HL-60 (cell line): Measurements from ENCODE around the gene C5orf24.

Experiments
- REST ChIP-seq: IDR thresholded peaks from 2 replicates; pipeline ENCODE4 v1.6.1; 2012; ENCODE audit warnings: low read depth; ENCODE audit not compliant: insufficient replicate concordance
- TF ChIP-seq, protein P1 (sequence below): IDR thresholded peaks from one replicate; pipeline ENCODE4 v1.5.1; 2011; ENCODE audit warnings: low read length, control low read depth, inconsistent platforms; ENCODE audit not compliant: insufficient read depth

- TF ChIP-seq, protein P1, sequence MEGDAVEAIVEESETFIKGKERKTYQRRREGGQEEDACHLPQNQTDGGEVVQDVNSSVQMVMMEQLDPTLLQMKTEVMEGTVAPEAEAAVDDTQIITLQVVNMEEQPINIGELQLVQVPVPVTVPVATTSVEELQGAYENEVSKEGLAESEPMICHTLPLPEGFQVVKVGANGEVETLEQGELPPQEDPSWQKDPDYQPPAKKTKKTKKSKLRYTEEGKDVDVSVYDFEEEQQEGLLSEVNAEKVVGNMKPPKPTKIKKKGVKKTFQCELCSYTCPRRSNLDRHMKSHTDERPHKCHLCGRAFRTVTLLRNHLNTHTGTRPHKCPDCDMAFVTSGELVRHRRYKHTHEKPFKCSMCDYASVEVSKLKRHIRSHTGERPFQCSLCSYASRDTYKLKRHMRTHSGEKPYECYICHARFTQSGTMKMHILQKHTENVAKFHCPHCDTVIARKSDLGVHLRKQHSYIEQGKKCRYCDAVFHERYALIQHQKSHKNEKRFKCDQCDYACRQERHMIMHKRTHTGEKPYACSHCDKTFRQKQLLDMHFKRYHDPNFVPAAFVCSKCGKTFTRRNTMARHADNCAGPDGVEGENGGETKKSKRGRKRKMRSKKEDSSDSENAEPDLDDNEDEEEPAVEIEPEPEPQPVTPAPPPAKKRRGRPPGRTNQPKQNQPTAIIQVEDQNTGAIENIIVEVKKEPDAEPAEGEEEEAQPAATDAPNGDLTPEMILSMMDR: no peak
- no peak for TF ChIP-seq REST
These were observed 12.3 kb upstream of the C5orf24 start for GRCh38 chr5:134833340-134834032.
